ENCODE measurements around the gene ADPRS.

The ADPRS gene

DNA sequence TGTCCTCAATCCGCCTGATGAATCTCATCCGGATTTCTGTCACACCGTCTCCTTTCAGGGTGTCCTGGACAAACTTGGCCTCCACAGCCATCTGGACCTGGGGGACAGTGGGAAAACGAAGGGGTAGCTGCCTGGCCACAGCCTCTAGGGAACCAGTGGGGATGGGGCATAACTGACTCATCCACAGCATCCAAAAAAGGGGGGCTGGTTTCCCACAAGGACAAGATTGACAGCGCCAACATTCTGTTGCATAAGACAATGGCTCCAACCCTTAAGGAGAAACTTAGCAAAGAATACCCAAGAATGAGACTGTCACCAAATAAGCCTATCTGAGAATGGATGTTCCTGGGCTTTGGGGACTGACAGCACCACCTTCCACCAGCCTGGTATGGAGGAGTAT, 48.5 kb downstream of the ADPRS start:
- TF ChIP-seq, protein P1, sequence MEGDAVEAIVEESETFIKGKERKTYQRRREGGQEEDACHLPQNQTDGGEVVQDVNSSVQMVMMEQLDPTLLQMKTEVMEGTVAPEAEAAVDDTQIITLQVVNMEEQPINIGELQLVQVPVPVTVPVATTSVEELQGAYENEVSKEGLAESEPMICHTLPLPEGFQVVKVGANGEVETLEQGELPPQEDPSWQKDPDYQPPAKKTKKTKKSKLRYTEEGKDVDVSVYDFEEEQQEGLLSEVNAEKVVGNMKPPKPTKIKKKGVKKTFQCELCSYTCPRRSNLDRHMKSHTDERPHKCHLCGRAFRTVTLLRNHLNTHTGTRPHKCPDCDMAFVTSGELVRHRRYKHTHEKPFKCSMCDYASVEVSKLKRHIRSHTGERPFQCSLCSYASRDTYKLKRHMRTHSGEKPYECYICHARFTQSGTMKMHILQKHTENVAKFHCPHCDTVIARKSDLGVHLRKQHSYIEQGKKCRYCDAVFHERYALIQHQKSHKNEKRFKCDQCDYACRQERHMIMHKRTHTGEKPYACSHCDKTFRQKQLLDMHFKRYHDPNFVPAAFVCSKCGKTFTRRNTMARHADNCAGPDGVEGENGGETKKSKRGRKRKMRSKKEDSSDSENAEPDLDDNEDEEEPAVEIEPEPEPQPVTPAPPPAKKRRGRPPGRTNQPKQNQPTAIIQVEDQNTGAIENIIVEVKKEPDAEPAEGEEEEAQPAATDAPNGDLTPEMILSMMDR (IDR thresholded peaks at IDR 0.05; ENCODE audit: insufficient read depth, missing control alignments): no peak
- DNase-seq (ENCODE audit: insufficient read length, low spot score): no peak
- no peak for FAIRE-seq

DNA sequence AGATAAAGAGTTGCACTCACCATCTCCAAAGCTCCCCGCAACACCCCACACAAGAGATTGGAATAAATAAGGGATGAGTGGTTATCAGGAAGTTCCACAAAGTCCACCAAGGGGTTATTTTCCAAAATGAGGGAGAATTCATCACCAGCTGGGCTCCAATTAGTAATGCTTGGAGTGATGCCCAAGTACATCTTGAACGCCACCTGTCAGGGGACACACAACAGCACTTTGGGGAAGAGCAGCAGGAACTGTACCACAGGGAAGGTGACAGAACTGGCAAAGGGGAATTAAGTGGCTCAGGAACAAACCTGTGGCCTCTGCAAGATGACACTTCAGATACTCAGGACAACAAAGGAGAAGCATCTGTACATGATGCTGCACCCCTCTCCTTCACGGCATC, 49.1 kb downstream of the ADPRS start:
- DNase-seq (ENCODE audit: insufficient read length, low spot score) (no peak), FAIRE-seq (no peak)

DNA sequence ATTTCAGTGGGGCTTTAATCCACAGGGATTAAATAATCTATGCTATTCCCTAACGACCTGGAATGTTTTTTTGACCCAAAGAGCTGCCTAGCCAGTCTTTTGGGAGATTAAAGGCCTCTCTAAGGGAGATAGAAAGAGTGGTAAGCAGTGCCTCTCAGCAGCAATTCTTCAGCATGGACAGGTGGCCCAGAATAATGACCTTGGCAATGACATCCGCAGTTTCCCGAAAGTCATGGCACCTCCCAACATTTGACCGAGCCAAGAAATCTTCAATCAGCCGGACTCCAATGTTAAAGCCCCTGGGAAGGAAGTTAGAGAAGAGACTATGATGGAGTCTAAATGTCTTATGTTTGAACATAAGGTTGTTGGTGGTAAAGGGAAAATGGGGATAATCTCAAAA, 50.8 kb downstream of the ADPRS start:
- TF ChIP-seq, protein P1 (IDR thresholded peaks at IDR 0.05; ENCODE audit: insufficient read depth, missing control alignments): no peak
- DNase-seq (ENCODE audit: insufficient read length, low spot score): no peak
- FAIRE-seq: no peak

More for the DNA sequence above, 49.1 kb downstream of the ADPRS start:
- TF ChIP-seq, protein P1 (IDR thresholded peaks at IDR 0.05; ENCODE audit: insufficient read depth, missing control alignments): no peak

DNA sequence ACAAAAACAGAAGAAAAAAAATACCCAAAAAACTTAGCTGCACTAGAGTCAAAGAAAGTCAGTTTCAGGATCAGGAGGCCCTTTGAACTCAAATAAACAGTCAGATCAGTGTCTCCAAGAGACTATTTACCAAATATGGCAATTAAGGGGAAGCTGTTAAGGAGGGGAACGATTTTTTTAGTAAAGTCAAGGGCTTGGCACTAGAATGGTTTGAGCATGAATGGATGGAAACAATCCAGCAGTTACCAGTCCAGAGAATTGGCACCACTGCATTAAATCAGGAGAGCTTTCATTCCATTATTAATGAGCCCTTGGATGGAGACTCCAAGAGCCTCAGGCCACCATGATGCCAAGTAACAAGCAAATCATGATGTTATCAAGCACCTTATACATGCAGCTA, 53.4 kb downstream of the ADPRS start:
- no peak for DNase-seq (ENCODE audit: insufficient read length, low spot score)
- TF ChIP-seq, protein P1 (IDR thresholded peaks at IDR 0.05; ENCODE audit: insufficient read depth, missing control alignments): no peak
- FAIRE-seq: no peak

DNA sequence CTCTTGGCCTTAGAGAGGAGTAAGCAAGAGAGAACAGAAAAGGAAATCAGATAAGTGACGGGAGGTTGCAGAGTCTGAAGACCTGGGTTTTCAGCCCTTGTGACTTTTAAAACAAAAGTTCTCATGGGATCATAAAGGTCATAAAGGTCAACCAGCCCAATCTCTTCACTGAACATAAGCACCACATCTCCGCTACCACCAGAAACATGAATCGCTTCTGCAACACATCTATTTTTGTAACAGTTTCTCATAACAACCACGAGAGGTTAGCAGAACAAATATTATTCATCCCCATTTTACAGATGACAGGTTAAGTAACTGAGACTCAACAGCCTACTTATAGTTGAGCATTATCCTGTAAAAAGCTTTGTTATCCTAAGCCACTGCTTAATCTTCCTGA, 54.7 kb downstream of the ADPRS start:
- no peak for DNase-seq (ENCODE audit: insufficient read length, low spot score)
- TF ChIP-seq, protein P1 (IDR thresholded peaks at IDR 0.05; ENCODE audit: insufficient read depth, missing control alignments): no peak
- no peak for FAIRE-seq
